NCI-H526 treated with DMSO at 0.1 percent for 48 hours (cell line): ENCODE measurements around the gene RGS4.

ENCODE experiments used
- DNase-seq: peaks from one replicate; lab custom pipeline; 2025; lab: John Stamatoyannopoulos, UW

Gene RGS4

DNA sequence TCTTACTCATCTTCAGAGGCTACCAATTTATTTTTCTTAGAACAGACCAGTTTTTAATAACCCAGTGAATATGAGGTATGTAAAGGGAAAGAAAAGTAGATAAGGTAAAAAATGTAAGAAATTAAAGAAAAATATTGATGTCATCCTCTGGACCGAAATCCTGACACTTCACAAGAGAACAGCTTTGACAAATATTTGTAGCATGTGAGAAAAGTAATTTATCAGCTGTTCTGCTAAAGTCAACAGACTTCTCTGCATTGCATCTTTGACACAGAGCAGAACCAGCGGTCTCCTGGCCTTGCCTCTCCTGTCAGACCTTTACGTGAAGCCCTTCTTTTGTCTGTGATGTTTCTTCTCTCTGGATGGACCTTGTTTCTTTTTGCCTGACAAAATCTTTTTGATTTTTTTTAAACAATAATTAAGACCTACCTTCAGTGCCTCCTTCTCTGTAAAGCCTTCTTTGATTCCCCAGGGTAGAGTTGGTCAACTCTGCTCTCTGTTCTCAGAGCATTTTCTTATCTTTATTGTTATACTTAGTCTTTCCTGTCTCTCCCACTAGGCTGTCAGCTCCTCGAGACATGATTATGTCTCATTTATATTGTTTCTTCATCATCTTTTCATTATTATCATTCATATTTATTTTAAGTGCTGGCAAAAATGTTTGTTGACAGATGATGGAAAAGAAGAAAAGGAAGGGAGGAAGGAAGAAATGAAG is 35.4 kb downstream of the RGS4 start:
- DNase-seq, result no peak

DNA sequence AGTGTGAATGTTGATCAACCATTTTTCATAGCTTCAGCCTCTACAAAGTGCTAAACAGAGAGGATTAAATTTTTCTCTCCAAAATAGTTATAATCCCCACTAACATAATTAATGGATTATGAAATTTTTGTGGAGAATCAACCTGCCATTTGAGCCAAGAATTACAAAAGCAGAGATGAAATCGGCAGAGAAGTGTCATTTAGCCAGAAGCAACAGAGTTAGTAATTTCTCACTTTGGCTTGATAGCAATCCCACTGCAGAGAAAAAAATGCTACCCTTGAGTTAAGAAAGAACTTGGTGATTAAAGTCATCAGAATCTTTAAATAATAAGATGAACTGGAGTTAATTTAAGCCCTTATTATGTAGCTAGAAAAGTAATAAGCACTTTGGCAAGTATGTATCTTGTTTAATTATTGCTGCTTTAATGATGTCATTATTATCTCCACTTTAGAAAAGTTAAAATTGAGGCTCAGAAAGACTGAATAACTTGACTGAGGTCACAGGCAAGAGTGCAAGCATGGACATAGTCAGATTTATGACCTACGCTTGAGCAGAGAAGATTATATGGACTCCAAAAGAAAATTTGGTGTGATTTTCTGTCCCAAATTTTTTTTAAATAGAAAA is 37.3 kb downstream of the RGS4 start:
- no peak for DNase-seq

DNA sequence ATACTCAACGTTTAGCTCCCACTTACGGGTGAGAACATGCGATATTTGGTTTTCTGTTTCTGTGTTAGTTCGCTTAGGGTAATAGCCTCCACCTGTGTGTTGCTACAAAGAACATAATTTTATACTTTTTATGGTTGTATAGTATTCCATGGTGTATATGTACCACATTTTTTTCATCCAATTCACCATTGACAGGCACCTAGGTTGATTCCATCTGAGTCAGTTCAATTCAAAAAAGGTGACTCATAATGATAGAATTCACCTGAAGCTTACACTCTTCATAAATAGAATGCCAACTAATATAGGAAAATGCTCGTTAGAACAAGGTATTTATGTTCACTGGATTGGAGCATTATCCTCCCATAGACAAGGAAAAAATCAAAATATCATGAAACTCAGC is 38.5 kb downstream of the RGS4 start:
- no peak for DNase-seq

DNA sequence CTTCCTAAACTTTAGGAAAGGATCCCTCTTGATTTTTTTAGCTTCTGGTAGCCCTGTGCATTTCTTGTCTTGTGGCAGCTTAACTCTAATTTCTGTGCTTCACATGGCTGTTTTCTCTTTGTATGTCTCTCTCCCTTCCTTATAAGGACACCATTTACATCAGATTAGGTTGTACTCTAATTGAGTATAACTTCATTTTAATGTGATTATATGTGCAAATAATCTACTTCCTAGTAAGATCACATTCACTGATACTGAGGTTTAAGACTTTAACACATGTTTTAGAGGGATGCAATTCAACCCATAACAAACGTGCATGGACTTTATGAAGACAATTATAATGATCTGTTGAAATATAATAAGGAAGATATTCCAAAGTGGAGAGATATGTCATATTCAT is 46.7 kb downstream of the RGS4 start:
- peak; percentile 82 for DNase-seq

DNA sequence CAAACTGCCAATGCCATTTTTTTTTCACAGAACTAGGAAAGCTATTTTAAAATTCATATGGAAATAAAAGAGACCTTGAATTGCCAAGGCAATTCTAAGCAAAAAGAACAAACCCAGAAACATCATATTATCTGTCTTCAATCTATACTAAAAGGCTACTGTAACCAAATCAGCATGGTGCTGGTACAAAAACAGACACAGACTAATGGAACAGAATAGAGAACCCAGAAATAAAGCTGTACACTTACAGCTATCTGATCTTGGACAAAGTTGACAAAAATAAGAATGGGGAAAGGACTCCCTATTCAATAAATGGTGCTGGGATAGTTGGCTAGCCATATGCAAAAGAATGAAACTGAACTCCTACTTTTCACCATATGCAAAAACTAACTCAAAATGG is 50.5 kb downstream of the RGS4 start:
- peak; percentile 87 for DNase-seq

DNA sequence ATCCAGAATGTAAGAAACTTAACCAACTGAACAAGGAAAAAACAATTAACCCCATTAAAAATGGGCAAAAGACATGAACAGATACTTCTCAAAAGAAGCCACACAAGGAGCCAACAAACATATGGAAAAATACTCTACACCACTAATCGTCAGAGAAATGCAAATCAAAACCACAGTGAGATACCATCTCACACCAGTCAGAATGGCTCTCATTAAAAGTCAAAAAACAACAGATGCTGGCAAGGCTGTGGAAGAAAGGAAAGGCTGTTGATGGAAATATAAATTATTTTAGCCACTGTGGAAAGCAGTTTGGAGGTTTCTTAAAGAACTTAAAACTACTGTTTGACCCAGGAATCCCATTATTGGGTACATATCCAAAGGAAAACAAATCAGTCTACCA is 51.2 kb downstream of the RGS4 start:
- peak; percentile 93 for DNase-seq

DNA sequence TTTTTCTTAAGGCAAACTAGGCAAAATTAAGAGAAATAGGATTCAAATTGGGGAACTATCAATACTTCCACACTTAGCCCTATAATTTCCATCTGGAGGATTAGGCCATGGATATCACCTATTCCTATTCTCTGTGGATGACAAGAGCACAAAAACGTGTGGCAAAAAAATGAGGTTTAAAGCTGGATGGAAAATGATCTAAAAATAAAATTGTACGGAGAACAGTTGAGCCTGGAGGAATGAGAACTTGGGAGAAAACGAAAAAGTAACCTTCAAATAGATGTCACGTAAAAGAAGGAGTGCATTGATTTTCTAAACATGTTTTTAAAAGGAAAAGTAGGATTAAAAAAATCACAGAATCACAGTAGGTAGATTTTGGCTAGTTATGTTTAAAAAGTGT is 55.7 kb downstream of the RGS4 start:
- no peak for DNase-seq
